Esophagus squamous epithelium (tissue), 5 donors: Measurements from ENCODE around the gene LYL1. TPM values are rescaled to one million over a fixed set of nuclear protein-coding genes. Genes with fewer than 3 reads are reported as not detected.

Experiments used
- DNase-seq: peaks from one replicate; lab custom pipeline; 2025; lab: John Stamatoyannopoulos, UW
- H3K27ac ChIP-seq, 4 donors: fragments of 200-600 bp; sonication (generic); one replicate each; pipeline ENCODE4 v1.5.1; 2016 to 2019; ENCODE audit warnings: mild to moderate bottlenecking in 1 of 4
- H3K27me3 ChIP-seq, 4 donors: fragments of 200-600 bp; sonication (generic); 1 replicate in 3 of 4; 2 replicates in 1 of 4; pipeline versions ENCODE4 v1.5.1 to v1.6.0; 2017 to 2021; ENCODE audit warnings: antibody characterized with exemption in 1 of 4
- H3K36me3 ChIP-seq, 3 donors: fragments of 200-600 bp; sonication (generic); one replicate each; pipeline ENCODE4 v1.5.1; 2016 to 2019
- H3K4me1 ChIP-seq, 3 donors: fragments of 200-600 bp; sonication (generic); one replicate each; pipeline ENCODE4 v1.5.1; 2017 to 2019
- H3K4me3 ChIP-seq, 4 donors: fragments of 200-600 bp; sonication (generic); 1 replicate in 3 of 4; 2 replicates in 1 of 4; pipeline ENCODE4 v1.5.1; 2016 to 2019; ENCODE audit warnings: mild to moderate bottlenecking in 2 of 4, moderate library complexity in 1 of 4
- H3K9me3 ChIP-seq, 3 donors: fragments of 200-600 bp; sonication (generic); one replicate each; pipeline ENCODE4 v1.5.1; 2016 to 2019
- CTCF ChIP-seq, 6 experiments: fragments of 450-650 bp in 4 of 6; fragments of 200-600 bp in 2 of 6; sonication (generic) in 2 of 6; IDR thresholded peaks; one replicate each; pipeline ENCODE4 v1.5.1; 2016 to 2019; ENCODE audit warnings: antibody characterized with exemption in 6 of 6, mild to moderate bottlenecking in 4 of 6, moderate library complexity in 4 of 6
- POLR2A ChIP-seq, 4 donors: fragments of 450-650 bp; IDR thresholded peaks; one replicate each; pipeline ENCODE4 v1.6.1; 2017; ENCODE audit warnings: antibody characterized with exemption in 4 of 4, mild to moderate bottlenecking in 4 of 4, moderate library complexity in 3 of 4
- WGBS, 2 donors: methylation state at CpG; one replicate each; pipeline ENCODE4 v1.1.5; 2018; 5-methylcytosine and 5-hydroxymethylcytosine counted together
- intact Hi-C: fragments of 100-400 bp; cut with DNase I; formaldehyde crosslinking; loops from one replicate; pipeline ENCODE4 v1.15.0; 2022
- total RNA-seq, 4 donors: library from RNA; depleted of rRNA; stranded (reverse); fragments of >200 nt; gene quantifications; one replicate each; pipeline ENCODE4 v1.1.0, GENCODE V29; 2016
- donor health status: DM: yes; HTN: yes; CAD: no.

The LYL1 gene
- total RNA-seq, 4 donors from 2014 or later: 2.1 to 13.0 (median 3.9) TPM

- Histone ChIP-seq H3K9me3 (no peaks in the 10 kb centered on the region), H3K27me3 (no peaks in the 10 kb centered on the region), H3K27ac (peak overlapping the region; percentile 51 to 96 (median 90)), H3K4me1 (peaks cover 59 to 100% (median 86%) of the 10 kb centered on the region in 3 donors), H3K36me3 (peaks cover 0 to 8% (median 0%) of the 10 kb centered on the region in 3 donors), H3K4me3 (peak overlapping the region; percentile 15 to 69 (median 44))
- intact Hi-C loops: loop anchor here (5.0 kb wide), 1 partner anchor 79 kb away; no protein-coding TSS in a partner anchor
- DNase-seq: peak; percentile 17
- 0% methylated on average over 8 to 17 of the region's 40 CpGs for WGBS, 2 donors
- TF ChIP-seq POLR2A (IDR thresholded peaks at IDR 0.05) (no peak), CTCF (IDR thresholded peaks at IDR 0.05) (peak; percentile 94 to 97 (median 96))
These were observed 41.4 kb downstream of the LYL1 start for GRCh38 chr19:13060964-13061927.

- H3K27ac ChIP-seq: peak overlapping the region; percentile 51 to 96 (median 90)
- peaks cover 0 to 1% (median 0%) of the 10 kb centered on the region in 3 donors for H3K36me3 ChIP-seq
- peak overlapping the region in 3 of 4 donors; percentile 41 to 69 (median 48) for H3K4me3 ChIP-seq
- intact Hi-C loops: loop anchor here (5.0 kb wide), 1 partner anchor 78 kb away; no protein-coding TSS in a partner anchor
- no peaks in the 10 kb centered on the region for H3K27me3 ChIP-seq
- H3K9me3 ChIP-seq: no peaks in the 10 kb centered on the region
- no peak for TF ChIP-seq CTCF (IDR thresholded peaks at IDR 0.05)
- no peak for TF ChIP-seq POLR2A (IDR thresholded peaks at IDR 0.05)
- 4 to 11% methylated on average over 9 to 11 of the region's 19 CpGs for WGBS, 2 donors
- no peak for DNase-seq
- H3K4me1 ChIP-seq: peaks cover 62 to 100% (median 88%) of the 10 kb centered on the region in 3 donors
These were observed 42.3 kb downstream of the LYL1 start for GRCh38 chr19:13060233-13060963.

GRCh38 chr19:13058951-13059660 lies 43.6 kb downstream of the LYL1 start:
- H3K9me3 ChIP-seq: no peaks in the 10 kb centered on the region
- no peaks in the 10 kb centered on the region for H3K36me3 ChIP-seq
- no peak overlapping the region for H3K4me3 ChIP-seq
- WGBS, 2 donors: 59 to 69% methylated on average over 11 to 12 of the region's 12 CpGs
- peaks cover 74 to 100% (median 93%) of the 10 kb centered on the region in 3 donors for H3K4me1 ChIP-seq
- DNase-seq: no peak
- no peaks in the 10 kb centered on the region for H3K27me3 ChIP-seq
- intact Hi-C loops: no loop called here
- peak overlapping the region; percentile 23 to 96 (median 88) for H3K27ac ChIP-seq
- TF ChIP-seq CTCF (IDR thresholded peaks at IDR 0.05) (no peak), POLR2A (IDR thresholded peaks at IDR 0.05) (no peak)

- TF ChIP-seq POLR2A (IDR thresholded peaks at IDR 0.05) (no peak), CTCF (IDR thresholded peaks at IDR 0.05) (no peak)
- H3K27me3 ChIP-seq: no peaks in the 10 kb centered on the region
- H3K27ac ChIP-seq: peak overlapping the region; percentile 85 to 97 (median 95)
- 64 to 79% methylated on average over 2 of the region's 2 CpGs for WGBS, 2 donors
- H3K36me3 ChIP-seq: peaks cover 0 to 2% (median 0%) of the 10 kb centered on the region in 3 donors
- H3K4me1 ChIP-seq: peaks cover 88 to 100% (median 95%) of the 10 kb centered on the region in 3 donors
- no peak overlapping the region for H3K4me3 ChIP-seq
- intact Hi-C loops: no loop called here
- H3K9me3 ChIP-seq: no peaks in the 10 kb centered on the region
- DNase-seq: no peak
These were observed 44.9 kb downstream of the LYL1 start for GRCh38 chr19:13057744-13058143.
